HG02588 (cell line): Measurements from ENCODE around the gene NANOS1.
A peak's percentile ranks its signal among the peaks of the same experiment; 100 is the strongest.
"Not testable (repeated sequence)": the region's sequence is repeated elsewhere in the genome, so short reads cannot be mapped to it uniquely, and the experiment has no call there.

ENCODE experiments used
- ATAC-seq: cut with Tn5 transposase; IDR thresholded peaks from one replicate; pipeline ENCODE4 v1.9.1; 2021; ENCODE audit warnings: mild to moderate bottlenecking, moderate library complexity; ENCODE audit not compliant: unreplicated experiment

NANOS1 gene

GRCh38 chr10:119006451-119007210 lies 22.9 kb upstream of the NANOS1 start:
- ATAC-seq, result no peak

GRCh38 chr10:119007211-119007574 lies 22.3 kb upstream of the NANOS1 start:
- ATAC-seq, result no peak

GRCh38 chr10:119020627-119020946 lies 8.9 kb upstream of the NANOS1 start:
- ATAC-seq, result no peak

GRCh38 chr10:119022846-119023552 lies 6.5 kb upstream of the NANOS1 start:
- no peak for ATAC-seq

GRCh38 chr10:119023553-119023868 lies 6.0 kb upstream of the NANOS1 start:
- ATAC-seq, result no peak

GRCh38 chr10:119024882-119025281 lies 4.6 kb upstream of the NANOS1 start:
- ATAC-seq, result no peak

GRCh38 chr10:119025336-119025735 lies 4.2 kb upstream of the NANOS1 start:
- no peak for ATAC-seq

GRCh38 chr10:119025776-119026175 lies 3.7 kb upstream of the NANOS1 start:
- no peak for ATAC-seq

GRCh38 chr10:119026301-119027110 lies 3.0 kb upstream of the NANOS1 start:
- ATAC-seq, result no peak

GRCh38 chr10:119028445-119028899 lies 1.0 kb upstream of the NANOS1 start:
- ATAC-seq, result not testable (repeated sequence)

- ATAC-seq, result peak; percentile 64
Measured at GRCh38 chr10:119028900-119029612, 458 bp upstream of the NANOS1 start.

- peak; percentile 47 for ATAC-seq
Measured at GRCh38 chr10:119030421-119031250, 1.1 kb downstream of the NANOS1 start.

GRCh38 chr10:119031496-119032059 lies 2.1 kb downstream of the NANOS1 start:
- no peak for ATAC-seq

GRCh38 chr10:119039161-119039560 lies 9.6 kb downstream of the NANOS1 start:
- no peak for ATAC-seq

- no peak for ATAC-seq
Measured at GRCh38 chr10:119041326-119041725, 11.8 kb downstream of the NANOS1 start.

GRCh38 chr10:119042169-119042568 lies 12.7 kb downstream of the NANOS1 start:
- ATAC-seq, result no peak

GRCh38 chr10:119045561-119045960 lies 16.0 kb downstream of the NANOS1 start:
- ATAC-seq, result no peak

- no peak for ATAC-seq
Measured at GRCh38 chr10:119049361-119049760, 19.8 kb downstream of the NANOS1 start.

- ATAC-seq, result no peak
Measured at GRCh38 chr10:119049777-119050176, 20.3 kb downstream of the NANOS1 start.

- ATAC-seq, result no peak
Measured at GRCh38 chr10:119051775-119052174, 22.3 kb downstream of the NANOS1 start.
